Uterus (tissue), 2 donors: ENCODE data around the gene SFTPB.

ENCODE experiments used
- POLR2A ChIP-seq, 2 donors: fragments of 450-650 bp; IDR thresholded peaks; one replicate each; pipeline ENCODE4 v1.6.1; 2016; ENCODE audit warnings: antibody characterized with exemption in 2 of 2, mild to moderate bottlenecking in 1 of 2, moderate library complexity in 1 of 2
- TF ChIP-seq, protein P1 (sequence below), 4 experiments: fragments of 200-600 bp in 2 of 4; fragments of 450-650 bp in 2 of 4; sonication (generic) in 2 of 4; IDR thresholded peaks; one replicate each; pipeline ENCODE4 v1.5.1; 2016 to 2019; ENCODE audit warnings: antibody characterized with exemption in 4 of 4, mild to moderate bottlenecking in 2 of 4, moderate library complexity in 1 of 4

DNA sequence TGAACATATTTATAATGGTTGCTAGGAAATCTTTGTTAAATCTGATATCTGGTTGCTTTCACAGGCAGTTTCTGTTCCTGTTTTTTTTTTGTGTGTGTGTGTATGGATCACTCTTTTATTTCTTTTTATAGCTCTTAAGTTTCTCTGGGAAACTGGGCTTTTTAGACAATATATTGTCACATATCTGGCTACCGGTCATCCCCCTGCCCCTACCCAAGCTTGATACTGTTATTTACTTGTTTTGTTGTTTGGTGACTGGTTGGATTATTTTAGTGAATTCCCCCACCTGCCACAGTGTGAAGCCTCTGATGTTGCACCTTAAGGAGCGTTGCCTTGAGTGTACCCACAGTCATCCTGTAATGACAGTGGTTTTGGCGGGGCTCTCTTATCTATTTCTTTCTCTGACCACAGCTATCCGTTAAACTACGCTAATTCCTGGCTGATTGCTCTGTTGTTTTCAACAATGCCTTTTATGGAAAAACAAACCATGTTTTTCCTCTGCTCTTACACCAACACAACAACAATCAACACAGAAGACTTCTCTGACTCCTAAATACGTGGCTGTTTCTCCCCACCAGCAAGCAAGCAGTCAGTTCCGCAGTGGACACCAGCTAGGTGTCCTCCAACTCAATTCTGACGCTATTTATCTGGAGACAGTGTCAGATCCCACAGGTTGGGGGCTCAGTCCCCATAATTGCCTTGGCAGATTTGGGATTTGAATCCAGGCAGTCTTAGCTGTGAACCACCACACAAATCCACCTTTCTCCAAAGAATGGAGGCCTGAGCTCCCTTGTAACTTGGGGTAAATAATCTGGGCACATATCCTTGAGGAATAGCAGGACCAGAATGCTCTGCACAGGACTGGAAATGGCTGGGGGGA, 37.0 kb upstream of the SFTPB start:
- TF ChIP-seq, protein P1, sequence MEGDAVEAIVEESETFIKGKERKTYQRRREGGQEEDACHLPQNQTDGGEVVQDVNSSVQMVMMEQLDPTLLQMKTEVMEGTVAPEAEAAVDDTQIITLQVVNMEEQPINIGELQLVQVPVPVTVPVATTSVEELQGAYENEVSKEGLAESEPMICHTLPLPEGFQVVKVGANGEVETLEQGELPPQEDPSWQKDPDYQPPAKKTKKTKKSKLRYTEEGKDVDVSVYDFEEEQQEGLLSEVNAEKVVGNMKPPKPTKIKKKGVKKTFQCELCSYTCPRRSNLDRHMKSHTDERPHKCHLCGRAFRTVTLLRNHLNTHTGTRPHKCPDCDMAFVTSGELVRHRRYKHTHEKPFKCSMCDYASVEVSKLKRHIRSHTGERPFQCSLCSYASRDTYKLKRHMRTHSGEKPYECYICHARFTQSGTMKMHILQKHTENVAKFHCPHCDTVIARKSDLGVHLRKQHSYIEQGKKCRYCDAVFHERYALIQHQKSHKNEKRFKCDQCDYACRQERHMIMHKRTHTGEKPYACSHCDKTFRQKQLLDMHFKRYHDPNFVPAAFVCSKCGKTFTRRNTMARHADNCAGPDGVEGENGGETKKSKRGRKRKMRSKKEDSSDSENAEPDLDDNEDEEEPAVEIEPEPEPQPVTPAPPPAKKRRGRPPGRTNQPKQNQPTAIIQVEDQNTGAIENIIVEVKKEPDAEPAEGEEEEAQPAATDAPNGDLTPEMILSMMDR (IDR thresholded peaks at IDR 0.05), result no peak
- TF ChIP-seq POLR2A (IDR thresholded peaks at IDR 0.05), result no peak
